Cardiac septum (tissue), 1 donor: Measurements from ENCODE around the gene PPP1R10. TPM values are rescaled to one million over a fixed set of nuclear protein-coding genes. Genes with fewer than 3 reads are reported as not detected.
A peak's percentile ranks its signal among the peaks of the same experiment; 100 is the strongest.
"Not testable (repeated sequence)": the region's sequence is repeated elsewhere in the genome, so short reads cannot be mapped to it uniquely, and the experiment has no call there.

Source experiments
- DNase-seq: peaks from one replicate; pipeline ENCODE4 v3.0.0-alpha.2; 2020; ENCODE audit warnings: low spot score
- intact Hi-C: fragments of 100-400 bp; cut with DNase I; formaldehyde crosslinking; loops from one replicate; pipeline ENCODE4 v1.14.0; 2022
- long read RNA-seq: library from polyadenylated mRNA; unstranded; transcript quantifications from one replicate; pipeline ENCODE4 v2.0.0, GENCODE V29; 2021
- total RNA-seq: library from RNA; stranded (reverse); fragmentation: NEBNext Ultra II Directional; extraction: Animal tissue kit (Norgen Biotek cat#: 25700); gene quantifications from one replicate; pipeline ENCODE4 v1.2.1, GENCODE V29; 2021
- donor health status: DM: no; HTN: no; CAD: no.

Gene PPP1R10
- total RNA-seq, result 30.0 TPM
- long read RNA-seq, partial matches to known transcripts, result 22 of 25 reads
- long read RNA-seq, other reads (novel, unspliced or antisense), result 3 of 25 reads

DNA sequence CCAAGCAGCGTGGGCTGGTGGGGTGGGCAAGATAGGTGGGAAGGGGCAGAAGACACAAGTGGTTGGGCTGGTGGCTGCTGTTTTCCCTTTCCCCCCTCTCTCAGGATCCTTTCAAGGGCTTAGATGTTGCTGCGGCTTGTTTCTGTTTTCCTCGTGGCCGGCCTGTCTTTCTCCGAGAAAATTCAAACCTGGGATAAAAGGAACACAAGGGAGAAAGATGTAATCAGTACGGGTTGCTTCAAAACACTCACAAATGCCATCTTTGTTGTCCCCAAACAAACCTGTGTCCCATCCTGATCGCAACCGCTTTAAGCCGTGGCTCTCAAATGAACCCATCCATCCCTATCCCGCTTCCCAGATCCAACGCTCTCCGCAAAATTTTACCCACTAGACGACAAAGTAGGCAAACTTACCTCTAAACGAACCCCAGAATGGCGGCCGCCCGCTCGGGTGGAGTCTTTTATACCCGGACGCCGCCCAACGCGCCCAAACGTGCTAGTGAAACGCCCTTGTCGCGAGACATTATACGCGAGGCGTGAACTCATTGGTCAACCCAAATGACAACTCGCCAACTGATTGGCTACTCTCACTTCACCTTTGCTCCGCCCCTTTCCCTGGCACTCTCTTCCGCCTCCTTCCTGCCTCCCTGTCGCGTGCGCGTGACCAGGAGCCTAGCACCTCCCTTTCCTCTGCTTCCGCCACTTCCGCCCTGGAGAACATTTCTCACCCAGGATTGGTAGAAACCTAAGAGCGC is at the start of gene PPP1R10:
Gene PPP1R10 (minus strand): TSS at position 433 of the 754 bp plus-strand sequence. CDS start 7,299 bp downstream, outside the sequence.
- intact Hi-C loops, result loop anchor here (1.0 to 5.0 kb wide), 4 partner anchors 60 to 925 kb away; partner anchors contain the start of genes DDX39B, GNL1, MDC1 and PPP1R18
- DNase-seq, result peak; percentile 99

DNA sequence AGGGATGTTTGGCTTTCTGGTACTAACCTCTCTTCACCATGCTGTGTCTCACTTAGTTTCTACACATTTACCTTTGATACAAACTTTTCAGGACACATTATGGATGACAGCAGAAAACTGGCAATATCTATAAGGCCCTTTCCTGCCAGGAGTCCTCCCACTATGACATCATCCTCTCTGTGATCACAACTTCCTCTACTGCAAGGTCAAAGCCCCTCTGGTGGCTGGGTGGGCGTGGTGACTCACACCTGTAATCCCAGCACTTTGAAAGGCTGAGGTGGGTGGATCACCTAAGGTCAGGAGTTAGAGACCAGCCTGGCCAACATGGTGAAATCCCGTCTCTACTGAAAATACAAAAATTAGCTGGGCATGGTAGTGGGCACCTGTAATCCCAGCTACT is 49.3 kb upstream of the PPP1R10 start:
- DNase-seq, intact Hi-C loops: not testable (repeated sequence)

DNA sequence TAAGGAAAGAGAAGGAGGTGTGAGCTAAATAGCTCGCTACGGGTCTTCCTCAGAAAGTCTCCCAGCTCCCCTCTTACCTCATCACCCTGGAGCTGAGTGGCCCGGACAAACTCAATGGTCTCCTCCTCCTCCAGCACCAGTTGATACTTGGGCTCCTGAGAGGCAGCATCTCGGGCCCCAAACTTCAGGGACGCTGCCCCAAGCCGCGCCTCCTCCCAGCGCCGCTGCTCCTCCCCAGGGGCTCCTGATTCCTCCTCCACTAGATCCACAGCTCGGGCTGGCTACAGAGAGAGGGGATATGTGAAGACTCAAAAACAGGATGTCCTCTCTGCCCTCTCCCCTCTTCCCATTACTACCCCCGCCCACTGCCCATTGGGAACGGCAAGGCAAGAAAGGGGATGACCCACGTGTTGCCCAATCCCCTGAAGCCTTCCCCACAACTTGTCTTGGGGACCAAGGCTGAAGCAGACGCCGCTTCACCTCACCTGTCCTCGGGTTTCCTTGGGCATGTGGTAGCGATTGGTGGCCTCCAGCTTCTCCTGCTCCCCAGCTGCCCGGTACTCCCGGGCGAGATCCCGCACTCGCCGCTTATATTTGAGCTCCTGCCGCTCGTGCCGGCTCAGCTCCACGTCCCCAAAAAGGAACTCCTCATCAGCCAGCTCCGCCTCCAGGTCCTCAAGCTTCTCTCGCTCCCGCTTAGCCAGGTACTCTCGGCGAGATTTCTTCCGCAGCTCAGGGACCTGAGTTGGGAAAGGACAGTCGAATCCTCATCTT is 48.1 kb upstream of the PPP1R10 start:
- DNase-seq, result no peak
- intact Hi-C loops, result no loop called here

GRCh38 chr6:30657922-30658321 is 40.9 kb upstream of the PPP1R10 start:
- not testable (repeated sequence) for DNase-seq

GRCh38 chr6:30657454-30657853 is 40.4 kb upstream of the PPP1R10 start:
- DNase-seq, result no peak
- intact Hi-C loops, result no loop called here

More at GRCh38 chr6:30657922-30658321, 40.9 kb upstream of the PPP1R10 start:
- intact Hi-C loops, result not testable (repeated sequence)

DNA sequence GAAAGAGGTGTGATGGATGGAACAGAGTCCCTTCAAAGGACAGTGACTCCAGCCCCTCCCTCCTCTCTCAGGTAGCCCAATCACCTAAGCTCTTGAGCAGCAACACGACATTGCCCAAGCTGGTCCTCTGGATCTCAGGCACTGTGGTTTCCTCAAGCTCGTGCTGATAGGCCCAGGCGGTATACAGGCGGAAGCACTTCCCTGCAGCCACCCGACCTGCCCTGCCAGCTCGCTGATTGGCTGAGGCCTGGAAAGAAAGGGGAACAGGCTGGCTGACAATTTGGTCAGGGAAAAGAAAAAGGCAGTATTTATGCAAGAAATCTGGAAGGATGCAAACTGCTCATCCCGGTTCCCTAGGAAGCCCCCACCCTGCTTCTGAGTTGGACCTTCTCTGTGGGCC is 39.5 kb upstream of the PPP1R10 start:
- intact Hi-C loops, result no loop called here
- DNase-seq, result no peak

- intact Hi-C loops, result no loop called here
- DNase-seq, result no peak
These were observed 38.7 kb upstream of the PPP1R10 start for GRCh38 chr6:30655743-30656094.

GRCh38 chr6:30654798-30655742 is 38.0 kb upstream of the PPP1R10 start:
- intact Hi-C loops, result no loop called here
- DNase-seq, result no peak

- no peak for DNase-seq
- intact Hi-C loops, result no loop called here
These were observed 34.1 kb upstream of the PPP1R10 start for GRCh38 chr6:30651143-30651542.

- intact Hi-C loops, result loop anchor here (2.0 kb wide), 1 partner anchor 23 kb away; no protein-coding TSS in a partner anchor
- DNase-seq, result peak; percentile 86
These were observed 30.4 kb upstream of the PPP1R10 start for GRCh38 chr6:30647242-30648116.

- intact Hi-C loops, result no loop called here
- peak; percentile 97 for DNase-seq
These were observed 29.6 kb upstream of the PPP1R10 start, which contains the start of gene C6orf136 for GRCh38 chr6:30646450-30647241. C6orf136 (plus strand) TSS chr6:30647133; CDS start chr6:30647232, 99 bp downstream.

- DNase-seq, result no peak
- intact Hi-C loops, result no loop called here
These were observed 28.9 kb upstream of the PPP1R10 start for GRCh38 chr6:30645989-30646388.

GRCh38 chr6:30644769-30645168 is 27.7 kb upstream of the PPP1R10 start:
- no peak for DNase-seq
- intact Hi-C loops, result no loop called here

DNA sequence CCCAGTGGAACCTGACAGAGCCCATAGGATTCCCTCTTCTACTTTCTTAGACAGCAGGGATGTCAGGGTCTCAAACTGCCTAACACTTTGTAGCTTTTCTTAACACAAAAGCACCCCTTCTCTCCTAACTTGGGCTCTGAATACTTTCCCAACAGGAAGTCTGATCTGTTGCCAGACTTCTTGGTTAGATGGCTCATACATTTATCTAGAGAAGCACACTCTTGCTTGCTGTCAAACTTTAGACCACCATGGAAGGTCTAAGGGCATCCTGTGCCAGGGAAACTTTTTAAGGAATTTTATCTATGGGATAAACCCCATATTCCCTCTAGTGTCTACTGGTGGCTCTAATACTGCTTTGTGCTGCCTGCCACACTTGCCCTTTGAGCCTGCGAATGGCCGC is 26.6 kb upstream of the PPP1R10 start:
- intact Hi-C loops, result no loop called here
- no peak for DNase-seq

- DNase-seq, result no peak
- intact Hi-C loops, result no loop called here
These were observed 24.0 kb upstream of the PPP1R10 start for GRCh38 chr6:30641048-30641447.

GRCh38 chr6:30640481-30640880 is 23.4 kb upstream of the PPP1R10 start:
- intact Hi-C loops, result no loop called here
- DNase-seq, result no peak

- no peak for DNase-seq
- intact Hi-C loops, result no loop called here
These were observed 18.8 kb upstream of the PPP1R10 start for GRCh38 chr6:30635834-30636233.
